ENCODE data around the gene TAB2.
A peak's percentile ranks its signal among the peaks of the same experiment; 100 is the strongest.

TAB2 gene

GRCh38 chr6:149405823-149406765 is 88.6 kb downstream of the TAB2 start:
- no peak for TF ChIP-seq CTCF (conservative IDR thresholded peaks at IDR 0.05; ENCODE audit: low read length)
- DNase-seq (ENCODE audit: low read depth): peak; percentile 66
- H3K4me3 ChIP-seq (ENCODE audit: low read length): no peak overlapping the region

GRCh38 chr6:149409617-149410016 is 92.1 kb downstream of the TAB2 start:
- H3K4me3 ChIP-seq (ENCODE audit: low read length): no peak overlapping the region
- no peak for DNase-seq (ENCODE audit: low read depth)
- TF ChIP-seq CTCF (conservative IDR thresholded peaks at IDR 0.05; ENCODE audit: low read length): no peak

- H3K4me3 ChIP-seq (ENCODE audit: low read length): no peak overlapping the region
- no peak for TF ChIP-seq CTCF (conservative IDR thresholded peaks at IDR 0.05; ENCODE audit: low read length)
- DNase-seq (ENCODE audit: low read depth): no peak
Observed at GRCh38 chr6:149410557-149410956, 93.0 kb downstream of the TAB2 start.

GRCh38 chr6:149414009-149414408 is 96.5 kb downstream of the TAB2 start:
- H3K4me3 ChIP-seq (ENCODE audit: low read length): no peak overlapping the region
- TF ChIP-seq CTCF (conservative IDR thresholded peaks at IDR 0.05; ENCODE audit: low read length): no peak
- DNase-seq (ENCODE audit: low read depth): no peak

- no peak for TF ChIP-seq CTCF (conservative IDR thresholded peaks at IDR 0.05; ENCODE audit: low read length)
- no peak overlapping the region for H3K4me3 ChIP-seq (ENCODE audit: low read length)
Observed at GRCh38 chr6:149414821-149415220, 97.3 kb downstream of the TAB2 start.

GRCh38 chr6:149419696-149420404 is 102.3 kb downstream of the TAB2 start:
- DNase-seq (ENCODE audit: low read depth): no peak
- TF ChIP-seq CTCF (conservative IDR thresholded peaks at IDR 0.05; ENCODE audit: low read length): no peak
- H3K4me3 ChIP-seq (ENCODE audit: low read length): no peak overlapping the region

More at GRCh38 chr6:149414821-149415220, 97.3 kb downstream of the TAB2 start:
- DNase-seq (ENCODE audit: low read depth): no peak

Data from AG10803 (cell line).